ENCODE results near the gene CEP164. TPM values are rescaled to one million over a fixed set of nuclear protein-coding genes. Genes with fewer than 3 reads are reported as not detected.

The CEP164 gene
- total RNA-seq, 1 donor from 2014 or later: 40.1 TPM

DNA sequence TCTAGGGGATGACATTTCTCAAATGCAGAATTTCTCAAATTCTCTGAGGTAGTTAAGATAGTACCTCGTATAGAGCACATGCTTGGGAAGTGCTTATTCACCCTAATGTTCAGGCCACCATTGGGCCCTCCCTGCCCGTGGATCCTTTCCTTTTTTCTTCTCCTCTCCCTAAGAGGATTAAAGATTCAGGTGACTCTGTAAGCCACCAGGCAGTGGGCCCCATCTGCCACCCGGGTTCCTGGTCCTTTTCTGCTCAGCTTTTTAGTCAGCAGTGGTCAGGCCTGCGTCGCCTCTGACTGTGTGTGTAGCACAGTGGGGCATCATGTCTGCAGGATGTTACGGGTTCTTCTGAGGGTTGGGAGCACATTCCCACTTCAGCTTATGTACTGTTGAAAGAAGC lies 7.2 kb downstream of the CEP164 start:
- Mint-ChIP-seq H3K4me1 (ENCODE audit: unreplicated experiment) (peaks cover 4% of the 10 kb centered on the region), H3K4me3 (ENCODE audit: unreplicated experiment) (no peak overlapping the region), H3K27ac (ENCODE audit: unreplicated experiment) (no peak overlapping the region), H3K27me3 (ENCODE audit: unreplicated experiment) (no peaks in the 10 kb centered on the region), H3K36me3 (ENCODE audit: unreplicated experiment) (peaks cover 19% of the 10 kb centered on the region), H3K9me3 (ENCODE audit: unreplicated experiment) (no peaks in the 10 kb centered on the region)
- DNase-seq (ENCODE audit: extremely low spot score, unreplicated experiment): no peak
- TF ChIP-seq, protein P1, sequence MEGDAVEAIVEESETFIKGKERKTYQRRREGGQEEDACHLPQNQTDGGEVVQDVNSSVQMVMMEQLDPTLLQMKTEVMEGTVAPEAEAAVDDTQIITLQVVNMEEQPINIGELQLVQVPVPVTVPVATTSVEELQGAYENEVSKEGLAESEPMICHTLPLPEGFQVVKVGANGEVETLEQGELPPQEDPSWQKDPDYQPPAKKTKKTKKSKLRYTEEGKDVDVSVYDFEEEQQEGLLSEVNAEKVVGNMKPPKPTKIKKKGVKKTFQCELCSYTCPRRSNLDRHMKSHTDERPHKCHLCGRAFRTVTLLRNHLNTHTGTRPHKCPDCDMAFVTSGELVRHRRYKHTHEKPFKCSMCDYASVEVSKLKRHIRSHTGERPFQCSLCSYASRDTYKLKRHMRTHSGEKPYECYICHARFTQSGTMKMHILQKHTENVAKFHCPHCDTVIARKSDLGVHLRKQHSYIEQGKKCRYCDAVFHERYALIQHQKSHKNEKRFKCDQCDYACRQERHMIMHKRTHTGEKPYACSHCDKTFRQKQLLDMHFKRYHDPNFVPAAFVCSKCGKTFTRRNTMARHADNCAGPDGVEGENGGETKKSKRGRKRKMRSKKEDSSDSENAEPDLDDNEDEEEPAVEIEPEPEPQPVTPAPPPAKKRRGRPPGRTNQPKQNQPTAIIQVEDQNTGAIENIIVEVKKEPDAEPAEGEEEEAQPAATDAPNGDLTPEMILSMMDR (IDR thresholded peaks at IDR 0.05): no peak

- H3K4me1 Mint-ChIP-seq (ENCODE audit: unreplicated experiment): no peaks in the 10 kb centered on the region
- H3K27me3 Mint-ChIP-seq (ENCODE audit: unreplicated experiment): no peaks in the 10 kb centered on the region
- H3K9me3 Mint-ChIP-seq (ENCODE audit: unreplicated experiment): no peaks in the 10 kb centered on the region
- no peak overlapping the region for H3K27ac Mint-ChIP-seq (ENCODE audit: unreplicated experiment)
- H3K4me3 Mint-ChIP-seq (ENCODE audit: unreplicated experiment): no peak overlapping the region
- no peak for DNase-seq (ENCODE audit: extremely low spot score, unreplicated experiment)
- TF ChIP-seq, protein P1 (IDR thresholded peaks at IDR 0.05): no peak
- peaks cover 20% of the 10 kb centered on the region for H3K36me3 Mint-ChIP-seq (ENCODE audit: unreplicated experiment)
Measured at GRCh38 chr11:117335399-117335798, 7.7 kb downstream of the CEP164 start.

GRCh38 chr11:117337076-117337475 lies 9.4 kb downstream of the CEP164 start:
- TF ChIP-seq, protein P1 (IDR thresholded peaks at IDR 0.05): no peak
- Mint-ChIP-seq H3K4me1 (ENCODE audit: unreplicated experiment) (no peaks in the 10 kb centered on the region), H3K4me3 (ENCODE audit: unreplicated experiment) (no peak overlapping the region), H3K27me3 (ENCODE audit: unreplicated experiment) (no peaks in the 10 kb centered on the region), H3K27ac (ENCODE audit: unreplicated experiment) (no peak overlapping the region), H3K9me3 (ENCODE audit: unreplicated experiment) (no peaks in the 10 kb centered on the region), H3K36me3 (ENCODE audit: unreplicated experiment) (peaks cover 26% of the 10 kb centered on the region)
- no peak for DNase-seq (ENCODE audit: extremely low spot score, unreplicated experiment)

GRCh38 chr11:117345039-117345438 lies 17.4 kb downstream of the CEP164 start:
- Mint-ChIP-seq H3K36me3 (ENCODE audit: unreplicated experiment) (peaks cover 45% of the 10 kb centered on the region), H3K4me1 (ENCODE audit: unreplicated experiment) (no peaks in the 10 kb centered on the region), H3K4me3 (ENCODE audit: unreplicated experiment) (no peak overlapping the region), H3K27me3 (ENCODE audit: unreplicated experiment) (no peaks in the 10 kb centered on the region), H3K9me3 (ENCODE audit: unreplicated experiment) (no peaks in the 10 kb centered on the region), H3K27ac (ENCODE audit: unreplicated experiment) (no peak overlapping the region)
- TF ChIP-seq, protein P1 (IDR thresholded peaks at IDR 0.05): no peak
- no peak for DNase-seq (ENCODE audit: extremely low spot score, unreplicated experiment)

- no peaks in the 10 kb centered on the region for H3K27me3 Mint-ChIP-seq (ENCODE audit: unreplicated experiment)
- no peaks in the 10 kb centered on the region for H3K4me1 Mint-ChIP-seq (ENCODE audit: unreplicated experiment)
- no peak for DNase-seq (ENCODE audit: extremely low spot score, unreplicated experiment)
- TF ChIP-seq, protein P1 (IDR thresholded peaks at IDR 0.05): no peak
- H3K27ac Mint-ChIP-seq (ENCODE audit: unreplicated experiment): no peak overlapping the region
- peaks cover 35% of the 10 kb centered on the region for H3K36me3 Mint-ChIP-seq (ENCODE audit: unreplicated experiment)
- no peaks in the 10 kb centered on the region for H3K9me3 Mint-ChIP-seq (ENCODE audit: unreplicated experiment)
- H3K4me3 Mint-ChIP-seq (ENCODE audit: unreplicated experiment): no peak overlapping the region
Measured at GRCh38 chr11:117354550-117354949, 26.9 kb downstream of the CEP164 start.
